Lung (tissue), 12 donors: Measurements from ENCODE around the gene SNTG2. TPM values are rescaled to one million over a fixed set of nuclear protein-coding genes. Genes with fewer than 3 reads are reported as not detected.

ENCODE experiments used
- ATAC-seq: fragments of 200-7000 bp; cut with Tn5 transposase; one replicate; pipeline ENCODE4 v1.9.1; 2020; ENCODE audit warnings: moderate number of reproducible peaks; ENCODE audit not compliant: insufficient read depth, low FRiP score
- DNase-seq, 3 donors: peaks; one replicate each; pipeline ENCODE4 v3.0.0-alpha.2; 2013 to 2017
- H3K27ac ChIP-seq, 2 donors: one replicate each; pipeline ENCODE4 v1.5.1; 2013; ENCODE audit warnings: mild to moderate bottlenecking in 2 of 2, moderate library complexity in 2 of 2, control low read depth in 1 of 2, inconsistent platforms in 1 of 2, low read depth in 1 of 2, low read length in 1 of 2
- H3K27me3 ChIP-seq, 3 donors: one replicate each; pipeline ENCODE4 v1.5.1; 2013; ENCODE audit warnings: low read length in 2 of 3; ENCODE audit not compliant: control insufficient read depth in 3 of 3, insufficient read depth in 3 of 3
- H3K36me3 ChIP-seq, 4 donors: one replicate each; pipeline ENCODE4 v1.5.1; 2013; ENCODE audit warnings: low read length in 4 of 4, mild to moderate bottlenecking in 1 of 4, moderate library complexity in 1 of 4; ENCODE audit not compliant: control insufficient read depth in 4 of 4, insufficient read depth in 4 of 4
- H3K4me1 ChIP-seq, 5 donors: one replicate each; pipeline ENCODE4 v1.5.1; 2013; ENCODE audit warnings: low read length in 5 of 5, mild to moderate bottlenecking in 2 of 5, moderate library complexity in 1 of 5; ENCODE audit not compliant: control insufficient read depth in 5 of 5, insufficient read depth in 5 of 5
- H3K4me3 ChIP-seq: one replicate; pipeline ENCODE4 v1.5.1; 2013; ENCODE audit warnings: mild to moderate bottlenecking, control low read depth, moderate library complexity
- H3K9ac ChIP-seq, 2 donors: one replicate each; pipeline ENCODE4 v1.5.1; 2013; ENCODE audit warnings: low read length in 2 of 2, control low read depth in 1 of 2; ENCODE audit not compliant: insufficient read depth in 1 of 2
- H3K9me3 ChIP-seq, 4 donors: one replicate each; pipeline ENCODE4 v1.5.1; 2013; ENCODE audit warnings: low read length in 3 of 4, mild to moderate bottlenecking in 1 of 4, moderate library complexity in 1 of 4; ENCODE audit not compliant: control insufficient read depth in 4 of 4, insufficient read depth in 3 of 4
- CTCF ChIP-seq: IDR thresholded peaks from 2 replicates; pipeline ENCODE4 v1.5.1; 2012; ENCODE audit warnings: mild to moderate bottlenecking; ENCODE audit errors: control extremely low read depth, extremely low read depth
- WGBS, 2 donors: extraction: QIAGEN DNeasy Blood & Tissue Kit; methylation state at CpG; one replicate each; pipeline ENCODE4 v1.1.7; 2013; 5-methylcytosine and 5-hydroxymethylcytosine counted together
- polyA plus RNA-seq, 2 donors: library from polyadenylated mRNA; stranded (reverse); fragments of 200-250 nt; gene quantifications; one replicate each; pipeline ENCODE4 v1.2.1, GENCODE V29; 2013
- total RNA-seq, 2 donors: library from RNA; depleted of rRNA in 1 of 2; stranded (reverse); fragments of >200 nt in 1 of 2; gene quantifications; one replicate each; pipeline ENCODE4 v1.2.1, GENCODE V29; 2014 to 2021
- donor health status: control.
- donor health status: control.
- donor health status: Bipolar disorder and iron deficiency.
- donor health status: healthy.
- donor health status: DM: yes; HTN: yes; CAD: no.

The SNTG2 gene
- total and polyA plus RNA-seq, 4 donors: 0.31 to 1.8 (median 1.2) TPM

- no peak for ATAC-seq
- Histone ChIP-seq H3K36me3 (no peaks in the 10 kb centered on the region), H3K4me1 (no peaks in the 10 kb centered on the region), H3K27me3 (no peaks in the 10 kb centered on the region), H3K9ac (no peak overlapping the region), H3K27ac (no peak overlapping the region), H3K9me3 (peaks cover 0 to 3% (median 0%) of the 10 kb centered on the region in 4 donors), H3K4me3 (no peak overlapping the region)
- no peak for DNase-seq
- 56 to 58% methylated on average over 12 of the region's 12 CpGs for WGBS, 2 donors
- TF ChIP-seq CTCF: no peak
Observed at GRCh38 chr2:904246-905024, 46.2 kb upstream of the SNTG2 start.

- 86 to 94% methylated on average over 12 of the region's 12 CpGs for WGBS, 2 donors
Observed at GRCh38 chr2:905091-905832, 45.4 kb upstream of the SNTG2 start.

DNA sequence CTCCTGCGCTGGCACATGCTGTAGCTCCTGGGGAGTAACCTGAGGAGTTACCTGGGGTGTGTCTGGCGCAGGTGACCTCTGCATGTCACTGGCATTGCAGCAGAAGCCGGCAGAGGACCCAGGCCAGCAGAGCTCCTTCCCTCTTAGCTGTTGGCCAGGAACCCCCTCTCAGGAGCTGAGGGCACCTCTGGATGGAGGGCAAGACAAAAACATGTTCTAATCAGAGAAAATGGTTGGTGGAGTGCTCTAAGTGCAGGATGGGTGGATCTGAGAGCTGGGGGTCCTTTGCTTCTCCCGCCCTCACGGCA is 44.9 kb upstream of the SNTG2 start:
- ATAC-seq: no peak

More at GRCh38 chr2:905091-905832, 45.4 kb upstream of the SNTG2 start:
- TF ChIP-seq CTCF: no peak
- ATAC-seq: no peak
- Histone ChIP-seq H3K27me3 (no peaks in the 10 kb centered on the region), H3K9ac (no peak overlapping the region), H3K36me3 (no peaks in the 10 kb centered on the region), H3K4me3 (no peak overlapping the region), H3K27ac (no peak overlapping the region), H3K4me1 (no peaks in the 10 kb centered on the region), H3K9me3 (peaks cover 0 to 2% (median 0%) of the 10 kb centered on the region in 4 donors)
- no peak for DNase-seq

More for the DNA sequence above, 44.9 kb upstream of the SNTG2 start:
- Histone ChIP-seq H3K9me3 (peaks cover 0 to 2% (median 0%) of the 10 kb centered on the region in 4 donors), H3K4me1 (no peaks in the 10 kb centered on the region), H3K9ac (no peak overlapping the region), H3K4me3 (no peak overlapping the region), H3K27me3 (no peaks in the 10 kb centered on the region), H3K27ac (no peak overlapping the region), H3K36me3 (no peaks in the 10 kb centered on the region)
- DNase-seq: no peak
- TF ChIP-seq CTCF: no peak
- 84 to 91% methylated on average over 5 of the region's 5 CpGs for WGBS, 2 donors
